ENCODE data around the gene FBXO38.

Gene FBXO38

GRCh38 chr5:148401604-148402003 lies 17.8 kb downstream of the FBXO38 start:
- H2BK5ac ChIP-seq (ENCODE audit: low read length), result no peak overlapping the region
- no peak overlapping the region for H3K23ac ChIP-seq (ENCODE audit: low read depth, low read length, poor library complexity)
- no peak overlapping the region for H2BK120ac ChIP-seq (ENCODE audit: low read depth, low read length)
- no peak overlapping the region for H2BK15ac ChIP-seq (ENCODE audit: low read length)
- no peaks in the 10 kb centered on the region for H3K27me3 ChIP-seq (ENCODE audit: control insufficient read depth in 3 of 3, insufficient read depth in 3 of 3, low read depth in 1 of 3, low read length in 3 of 3)
- no peak overlapping the region for H2BK12ac ChIP-seq (ENCODE audit: low read length)
- H3K9ac ChIP-seq (ENCODE audit: low read depth, low read length, poor library complexity), result no peak overlapping the region
- H3K4me1 ChIP-seq (ENCODE audit: control insufficient read depth in 2 of 2, insufficient read depth in 1 of 2, low read depth in 1 of 2, low read length in 2 of 2), result peaks cover 0 to 3% of the 10 kb centered on the region in 2 donors
- H3K18ac ChIP-seq (ENCODE audit: low read length), result no peak overlapping the region
- H3K36me3 ChIP-seq (replicated peaks in 1 of 2; ENCODE audit: control insufficient read depth in 2 of 2, insufficient read depth in 2 of 2, low read length in 2 of 2), result peaks cover 14 to 99% of the 10 kb centered on the region in 2 donors
- no peak overlapping the region for H3K4me2 ChIP-seq (ENCODE audit: insufficient read depth, low read length, poor library complexity, severe bottlenecking)
- H4K91ac ChIP-seq (ENCODE audit: low read depth, low read length, poor library complexity), result no peak overlapping the region
- H3K14ac ChIP-seq (ENCODE audit: low read length), result no peak overlapping the region
- no peak overlapping the region for H3K4me3 ChIP-seq (ENCODE audit: low read length in 2 of 2)
- H2AFZ ChIP-seq (ENCODE audit: low read length), result no peak overlapping the region
- H3K27ac ChIP-seq (replicated peaks; ENCODE audit: low read length), result no peak overlapping the region
- H3K4ac ChIP-seq (ENCODE audit: low read length), result no peak overlapping the region
- H3K9me3 ChIP-seq (replicated peaks in 1 of 2; ENCODE audit: control insufficient read depth in 2 of 2, insufficient read depth in 1 of 2, low read depth in 1 of 2, low read length in 2 of 2), result no peaks in the 10 kb centered on the region
- peaks cover 2% of the 10 kb centered on the region for H3K79me1 ChIP-seq (ENCODE audit: low read depth, low read length)
- H4K8ac ChIP-seq (ENCODE audit: low read depth, low read length), result no peak overlapping the region
- WGBS, 2 donors (ENCODE audit: extremely low coverage in 2 of 2, insufficient read length in 2 of 2, insufficient replicate concordance in 1 of 2), result no CpG with 5 or more reads among the region's 2 CpGs
- H2AK5ac ChIP-seq (ENCODE audit: low read depth, low read length), result no peak overlapping the region
- DNase-seq (ENCODE audit: low spot score), result no peak

- DNase-seq (ENCODE audit: low spot score), result no peak
- Histone ChIP-seq H2BK15ac (ENCODE audit: low read length) (no peak overlapping the region), H3K36me3 (replicated peaks in 1 of 2; ENCODE audit: control insufficient read depth in 2 of 2, insufficient read depth in 2 of 2, low read length in 2 of 2) (peaks cover 14 to 98% of the 10 kb centered on the region in 2 donors), H4K8ac (ENCODE audit: low read depth, low read length) (no peak overlapping the region), H3K9ac (ENCODE audit: low read depth, low read length, poor library complexity) (no peak overlapping the region), H2BK5ac (ENCODE audit: low read length) (no peak overlapping the region), H3K27me3 (ENCODE audit: control insufficient read depth in 3 of 3, insufficient read depth in 3 of 3, low read depth in 1 of 3, low read length in 3 of 3) (no peaks in the 10 kb centered on the region), H3K18ac (ENCODE audit: low read length) (no peak overlapping the region), H2AFZ (ENCODE audit: low read length) (no peak overlapping the region), H3K9me3 (replicated peaks in 1 of 2; ENCODE audit: control insufficient read depth in 2 of 2, insufficient read depth in 1 of 2, low read depth in 1 of 2, low read length in 2 of 2) (no peaks in the 10 kb centered on the region), H3K27ac (replicated peaks; ENCODE audit: low read length) (no peak overlapping the region), H3K4ac (ENCODE audit: low read length) (no peak overlapping the region), H3K23ac (ENCODE audit: low read depth, low read length, poor library complexity) (no peak overlapping the region), H4K91ac (ENCODE audit: low read depth, low read length, poor library complexity) (no peak overlapping the region), H2AK5ac (ENCODE audit: low read depth, low read length) (no peak overlapping the region), H3K4me2 (ENCODE audit: insufficient read depth, low read length, poor library complexity, severe bottlenecking) (no peak overlapping the region), H3K14ac (ENCODE audit: low read length) (no peak overlapping the region), H2BK12ac (ENCODE audit: low read length) (no peak overlapping the region), H3K4me3 (ENCODE audit: low read length in 2 of 2) (no peak overlapping the region), H2BK120ac (ENCODE audit: low read depth, low read length) (no peak overlapping the region), H3K4me1 (ENCODE audit: control insufficient read depth in 2 of 2, insufficient read depth in 1 of 2, low read depth in 1 of 2, low read length in 2 of 2) (no peaks in the 10 kb centered on the region), H3K79me1 (ENCODE audit: low read depth, low read length) (peaks cover 2% of the 10 kb centered on the region)
Observed at GRCh38 chr5:148403344-148403743, 19.6 kb downstream of the FBXO38 start.

GRCh38 chr5:148406406-148406805 lies 22.6 kb downstream of the FBXO38 start:
- no peak overlapping the region for H3K4ac ChIP-seq (ENCODE audit: low read length)
- WGBS, 2 donors (ENCODE audit: extremely low coverage in 2 of 2, insufficient read length in 2 of 2, insufficient replicate concordance in 1 of 2), result no CpG with 5 or more reads among the region's 3 CpGs
- H3K4me2 ChIP-seq (ENCODE audit: insufficient read depth, low read length, poor library complexity, severe bottlenecking), result no peak overlapping the region
- H3K27ac ChIP-seq (replicated peaks; ENCODE audit: low read length), result no peak overlapping the region
- H3K9ac ChIP-seq (ENCODE audit: low read depth, low read length, poor library complexity), result no peak overlapping the region
- no peak overlapping the region for H4K91ac ChIP-seq (ENCODE audit: low read depth, low read length, poor library complexity)
- H3K27me3 ChIP-seq (ENCODE audit: control insufficient read depth in 3 of 3, insufficient read depth in 3 of 3, low read depth in 1 of 3, low read length in 3 of 3), result no peaks in the 10 kb centered on the region
- H3K4me1 ChIP-seq (ENCODE audit: control insufficient read depth in 2 of 2, insufficient read depth in 1 of 2, low read depth in 1 of 2, low read length in 2 of 2), result no peaks in the 10 kb centered on the region
- H2AK5ac ChIP-seq (ENCODE audit: low read depth, low read length), result no peak overlapping the region
- no peak overlapping the region for H2BK5ac ChIP-seq (ENCODE audit: low read length)
- DNase-seq (ENCODE audit: low spot score), result no peak
- H2AFZ ChIP-seq (ENCODE audit: low read length), result no peak overlapping the region
- no peak overlapping the region for H3K4me3 ChIP-seq (ENCODE audit: low read length in 2 of 2)
- H3K79me1 ChIP-seq (ENCODE audit: low read depth, low read length), result peaks cover 2% of the 10 kb centered on the region
- no peak overlapping the region for H2BK120ac ChIP-seq (ENCODE audit: low read depth, low read length)
- H3K36me3 ChIP-seq (replicated peaks in 1 of 2; ENCODE audit: control insufficient read depth in 2 of 2, insufficient read depth in 2 of 2, low read length in 2 of 2), result peaks cover 17 to 98% of the 10 kb centered on the region in 2 donors
- H4K8ac ChIP-seq (ENCODE audit: low read depth, low read length), result no peak overlapping the region
- H3K23ac ChIP-seq (ENCODE audit: low read depth, low read length, poor library complexity), result no peak overlapping the region
- no peak overlapping the region for H2BK15ac ChIP-seq (ENCODE audit: low read length)
- no peak overlapping the region for H2BK12ac ChIP-seq (ENCODE audit: low read length)
- H3K18ac ChIP-seq (ENCODE audit: low read length), result no peak overlapping the region
- no peak overlapping the region for H3K14ac ChIP-seq (ENCODE audit: low read length)
- no peaks in the 10 kb centered on the region for H3K9me3 ChIP-seq (replicated peaks in 1 of 2; ENCODE audit: control insufficient read depth in 2 of 2, insufficient read depth in 1 of 2, low read depth in 1 of 2, low read length in 2 of 2)

- no peak overlapping the region for H4K91ac ChIP-seq (ENCODE audit: low read depth, low read length, poor library complexity)
- no peak overlapping the region for H2BK15ac ChIP-seq (ENCODE audit: low read length)
- no peak overlapping the region for H3K23ac ChIP-seq (ENCODE audit: low read depth, low read length, poor library complexity)
- H3K4me2 ChIP-seq (ENCODE audit: insufficient read depth, low read length, poor library complexity, severe bottlenecking), result no peak overlapping the region
- no peak overlapping the region for H3K4me3 ChIP-seq (ENCODE audit: low read length in 2 of 2)
- no peak overlapping the region for H3K14ac ChIP-seq (ENCODE audit: low read length)
- H3K27ac ChIP-seq (replicated peaks; ENCODE audit: low read length), result no peak overlapping the region
- no CpG with 5 or more reads among the region's 3 CpGs for WGBS, 2 donors (ENCODE audit: extremely low coverage in 2 of 2, insufficient read length in 2 of 2, insufficient replicate concordance in 1 of 2)
- H2AK5ac ChIP-seq (ENCODE audit: low read depth, low read length), result no peak overlapping the region
- no peaks in the 10 kb centered on the region for H3K79me1 ChIP-seq (ENCODE audit: low read depth, low read length)
- no peak overlapping the region for H3K9ac ChIP-seq (ENCODE audit: low read depth, low read length, poor library complexity)
- no peak overlapping the region for H4K8ac ChIP-seq (ENCODE audit: low read depth, low read length)
- DNase-seq (ENCODE audit: low spot score), result no peak
- no peaks in the 10 kb centered on the region for H3K4me1 ChIP-seq (ENCODE audit: control insufficient read depth in 2 of 2, insufficient read depth in 1 of 2, low read depth in 1 of 2, low read length in 2 of 2)
- no peak overlapping the region for H3K18ac ChIP-seq (ENCODE audit: low read length)
- no peak overlapping the region for H2BK12ac ChIP-seq (ENCODE audit: low read length)
- no peak overlapping the region for H2BK120ac ChIP-seq (ENCODE audit: low read depth, low read length)
- H2BK5ac ChIP-seq (ENCODE audit: low read length), result no peak overlapping the region
- peaks cover 14 to 98% of the 10 kb centered on the region in 2 donors for H3K36me3 ChIP-seq (replicated peaks in 1 of 2; ENCODE audit: control insufficient read depth in 2 of 2, insufficient read depth in 2 of 2, low read length in 2 of 2)
- H2AFZ ChIP-seq (ENCODE audit: low read length), result no peak overlapping the region
- no peaks in the 10 kb centered on the region for H3K27me3 ChIP-seq (ENCODE audit: control insufficient read depth in 3 of 3, insufficient read depth in 3 of 3, low read depth in 1 of 3, low read length in 3 of 3)
- no peak overlapping the region for H3K4ac ChIP-seq (ENCODE audit: low read length)
- H3K9me3 ChIP-seq (replicated peaks in 1 of 2; ENCODE audit: control insufficient read depth in 2 of 2, insufficient read depth in 1 of 2, low read depth in 1 of 2, low read length in 2 of 2), result no peaks in the 10 kb centered on the region
Observed at GRCh38 chr5:148408092-148408491, 24.3 kb downstream of the FBXO38 start.

All from neuronal stem cell (in vitro differentiated cells).